Measurements from ENCODE around the gene PSMD11.

DNA sequence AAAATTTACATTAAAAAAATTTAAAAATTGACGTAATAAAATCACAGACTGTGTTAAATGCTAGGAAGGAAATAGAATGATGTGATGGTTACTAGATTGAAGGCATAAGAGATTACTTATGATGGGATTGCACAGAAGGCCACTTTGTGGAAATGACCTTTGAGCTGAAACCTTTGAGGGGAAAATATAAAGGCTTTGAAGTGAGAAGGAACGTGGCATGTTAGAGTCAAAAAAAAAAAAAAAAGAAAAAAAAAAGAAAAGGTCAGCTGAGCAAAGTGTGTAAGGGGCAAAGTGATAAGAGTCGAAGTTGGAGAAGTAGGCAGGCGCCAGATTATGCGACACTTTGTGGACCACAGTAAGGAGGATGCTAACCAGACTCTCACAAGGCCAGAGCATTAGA, 3.6 kb upstream of the PSMD11 start:
- TF ChIP-seq, protein P1, sequence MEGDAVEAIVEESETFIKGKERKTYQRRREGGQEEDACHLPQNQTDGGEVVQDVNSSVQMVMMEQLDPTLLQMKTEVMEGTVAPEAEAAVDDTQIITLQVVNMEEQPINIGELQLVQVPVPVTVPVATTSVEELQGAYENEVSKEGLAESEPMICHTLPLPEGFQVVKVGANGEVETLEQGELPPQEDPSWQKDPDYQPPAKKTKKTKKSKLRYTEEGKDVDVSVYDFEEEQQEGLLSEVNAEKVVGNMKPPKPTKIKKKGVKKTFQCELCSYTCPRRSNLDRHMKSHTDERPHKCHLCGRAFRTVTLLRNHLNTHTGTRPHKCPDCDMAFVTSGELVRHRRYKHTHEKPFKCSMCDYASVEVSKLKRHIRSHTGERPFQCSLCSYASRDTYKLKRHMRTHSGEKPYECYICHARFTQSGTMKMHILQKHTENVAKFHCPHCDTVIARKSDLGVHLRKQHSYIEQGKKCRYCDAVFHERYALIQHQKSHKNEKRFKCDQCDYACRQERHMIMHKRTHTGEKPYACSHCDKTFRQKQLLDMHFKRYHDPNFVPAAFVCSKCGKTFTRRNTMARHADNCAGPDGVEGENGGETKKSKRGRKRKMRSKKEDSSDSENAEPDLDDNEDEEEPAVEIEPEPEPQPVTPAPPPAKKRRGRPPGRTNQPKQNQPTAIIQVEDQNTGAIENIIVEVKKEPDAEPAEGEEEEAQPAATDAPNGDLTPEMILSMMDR (IDR thresholded peaks at IDR 0.05) = no peak
- TF ChIP-seq POLR2A (IDR thresholded peaks at IDR 0.05) = no peak

Data from adrenal gland (tissue), 5 donors.